ENCODE measurements around the gene RS1. TPM values are rescaled to one million over a fixed set of nuclear protein-coding genes. Genes with fewer than 3 reads are reported as not detected.

RS1 gene
- total RNA-seq, 1 experiment from 2014 or later: not detected

GRCh38 chrX:18613930-18614639 lies 57.8 kb downstream of the RS1 start:
- Histone ChIP-seq H4K20me1 (ENCODE audit: low read length) (no peaks in the 10 kb centered on the region), H3K9me2 (replicated peaks; ENCODE audit: low read length) (no peaks in the 10 kb centered on the region), H3K79me2 (ENCODE audit: low read length) (no peaks in the 10 kb centered on the region), H3K27me3 (ENCODE audit: low read length) (no peaks in the 10 kb centered on the region), H3K36me3 (ENCODE audit: low read depth, low read length) (no peaks in the 10 kb centered on the region), H3K9me3 (ENCODE audit: low read length) (no peaks in the 10 kb centered on the region), H3K4me1 (ENCODE audit: insufficient read depth, low read length) (peaks cover 19% of the 10 kb centered on the region), H3K27ac (ENCODE audit: low read length) (no peak overlapping the region), H3F3A (ENCODE audit: low read length, unreplicated experiment) (no peaks in the 10 kb centered on the region), H3K9ac (ENCODE audit: low read length) (no peak overlapping the region), H2AFZ (ENCODE audit: low read length) (no peak overlapping the region), H3K4me2 (ENCODE audit: low read length) (no peak overlapping the region), H3K4me3 (ENCODE audit: low read length) (no peak overlapping the region)
- intact Hi-C loops (cut with micrococcal nuclease): no loop called here
- BruUV-seq (replicated peaks): no TSS peak
- no peak for DNase-seq
- no peak for TF ChIP-seq EZH2 (IDR thresholded peaks at IDR 0.05; ENCODE audit: low read length, unreplicated experiment)
- no peak for TF ChIP-seq EZH2phosphoT487 (IDR thresholded peaks at IDR 0.05; ENCODE audit: borderline replicate concordance, low read length)
- TF ChIP-seq CTCF (conservative IDR thresholded peaks at IDR 0.05; ENCODE audit: low read depth, low read length): no peak
- CTCF ChIA-PET: no interaction called here
- ATAC-seq: no peak
- POLR2A ChIA-PET (ENCODE audit: unreplicated experiment): no interaction called here

- ChIA-PET CTCF (no interaction called here), POLR2A (ENCODE audit: unreplicated experiment) (no interaction called here)
- no peak overlapping the region for H3K4me3 ChIP-seq (ENCODE audit: low read length)
- no peaks in the 10 kb centered on the region for H3K4me1 ChIP-seq (ENCODE audit: insufficient read depth, low read length)
- no peak overlapping the region for H3K27ac ChIP-seq (ENCODE audit: low read length)
- H3K9me2 ChIP-seq (replicated peaks; ENCODE audit: low read length): no peaks in the 10 kb centered on the region
- TF ChIP-seq EZH2phosphoT487 (IDR thresholded peaks at IDR 0.05; ENCODE audit: borderline replicate concordance, low read length): no peak
- TF ChIP-seq EZH2 (IDR thresholded peaks at IDR 0.05; ENCODE audit: low read length, unreplicated experiment): no peak
- no peak for TF ChIP-seq CTCF (conservative IDR thresholded peaks at IDR 0.05; ENCODE audit: low read depth, low read length)
- H2AFZ ChIP-seq (ENCODE audit: low read length): no peak overlapping the region
- no TSS peak for BruUV-seq (replicated peaks)
- H3K27me3 ChIP-seq (ENCODE audit: low read length): no peaks in the 10 kb centered on the region
- DNase-seq (no peak), ATAC-seq (no peak)
- no peaks in the 10 kb centered on the region for H3K9me3 ChIP-seq (ENCODE audit: low read length)
- no peaks in the 10 kb centered on the region for H3F3A ChIP-seq (ENCODE audit: low read length, unreplicated experiment)
- H3K36me3 ChIP-seq (ENCODE audit: low read depth, low read length): no peaks in the 10 kb centered on the region
- no peaks in the 10 kb centered on the region for H4K20me1 ChIP-seq (ENCODE audit: low read length)
- no peak overlapping the region for H3K4me2 ChIP-seq (ENCODE audit: low read length)
- H3K79me2 ChIP-seq (ENCODE audit: low read length): no peaks in the 10 kb centered on the region
- H3K9ac ChIP-seq (ENCODE audit: low read length): no peak overlapping the region
- intact Hi-C loops (cut with micrococcal nuclease): no loop called here
Observed at GRCh38 chrX:18607966-18608365, 63.9 kb downstream of the RS1 start.

- ATAC-seq (no peak), DNase-seq (no peak)
- no TSS peak for BruUV-seq (replicated peaks)
- Histone ChIP-seq H3K27ac (ENCODE audit: low read length) (no peak overlapping the region), H3K9me2 (replicated peaks; ENCODE audit: low read length) (no peaks in the 10 kb centered on the region), H3K4me1 (ENCODE audit: insufficient read depth, low read length) (no peaks in the 10 kb centered on the region), H3K4me2 (ENCODE audit: low read length) (no peak overlapping the region), H3K4me3 (ENCODE audit: low read length) (no peak overlapping the region), H3F3A (ENCODE audit: low read length, unreplicated experiment) (no peaks in the 10 kb centered on the region), H3K27me3 (ENCODE audit: low read length) (no peaks in the 10 kb centered on the region), H4K20me1 (ENCODE audit: low read length) (no peaks in the 10 kb centered on the region), H3K9me3 (ENCODE audit: low read length) (no peaks in the 10 kb centered on the region), H3K79me2 (ENCODE audit: low read length) (no peaks in the 10 kb centered on the region), H3K9ac (ENCODE audit: low read length) (no peak overlapping the region), H2AFZ (ENCODE audit: low read length) (no peak overlapping the region), H3K36me3 (ENCODE audit: low read depth, low read length) (no peaks in the 10 kb centered on the region)
- ChIA-PET POLR2A (ENCODE audit: unreplicated experiment) (no interaction called here), CTCF (no interaction called here)
- intact Hi-C loops (cut with micrococcal nuclease): no loop called here
- TF ChIP-seq EZH2phosphoT487 (IDR thresholded peaks at IDR 0.05; ENCODE audit: borderline replicate concordance, low read length): no peak
- TF ChIP-seq CTCF (conservative IDR thresholded peaks at IDR 0.05; ENCODE audit: low read depth, low read length): no peak
- TF ChIP-seq EZH2 (IDR thresholded peaks at IDR 0.05; ENCODE audit: low read length, unreplicated experiment): no peak
Observed at GRCh38 chrX:18598413-18598812, 73.5 kb downstream of the RS1 start.

All from PC-3 (cell line).